Inflammatory macrophage (primary cell): ENCODE data around the gene DISP2.

ENCODE experiments used
- DNase-seq, 2 donors: peaks; one replicate each; pipeline ENCODE4 v3.0.0-alpha.2; 2020 to 2022

The DISP2 gene

GRCh38 chr15:40342416-40343320, 15.4 kb upstream of the DISP2 start:
- DNase-seq, result no peak

- DNase-seq, result peak in 1 of 2 donors; percentile 27
These were observed 14.5 kb upstream of the DISP2 start for GRCh38 chr15:40343512-40343911.

GRCh38 chr15:40344217-40344616, 13.8 kb upstream of the DISP2 start:
- no peak for DNase-seq

GRCh38 chr15:40344631-40345120, 13.3 kb upstream of the DISP2 start:
- DNase-seq, result peak; percentile 68 to 70

- DNase-seq, result no peak
These were observed 12.7 kb upstream of the DISP2 start for GRCh38 chr15:40345225-40345866.

GRCh38 chr15:40345867-40346578, 12.0 kb upstream of the DISP2 start:
- DNase-seq, result no peak

GRCh38 chr15:40346579-40347558, 11.2 kb upstream of the DISP2 start:
- DNase-seq, result no peak

GRCh38 chr15:40347559-40348473, 10.2 kb upstream of the DISP2 start:
- DNase-seq, result no peak

GRCh38 chr15:40348474-40348870, 9.5 kb upstream of the DISP2 start:
- no peak for DNase-seq

GRCh38 chr15:40349163-40349562, 8.9 kb upstream of the DISP2 start:
- no peak for DNase-seq

- no peak for DNase-seq
These were observed 5.6 kb upstream of the DISP2 start for GRCh38 chr15:40352281-40352901.

- no peak for DNase-seq
These were observed 4.3 kb upstream of the DISP2 start for GRCh38 chr15:40353697-40354096.

- no peak for DNase-seq
These were observed 3.4 kb upstream of the DISP2 start for GRCh38 chr15:40354408-40355171.

- no peak for DNase-seq
These were observed 1.9 kb upstream of the DISP2 start for GRCh38 chr15:40355976-40356585.

GRCh38 chr15:40357246-40357645, 773 bp upstream of the DISP2 start:
- DNase-seq, result no peak

- DNase-seq, result no peak
These were observed 693 bp downstream of the DISP2 start for GRCh38 chr15:40358471-40359353.

GRCh38 chr15:40360015-40360414, 2.0 kb downstream of the DISP2 start:
- no peak for DNase-seq

- no peak for DNase-seq
These were observed 3.6 kb downstream of the DISP2 start for GRCh38 chr15:40361640-40362039.
